ENCODE measurements around the gene LRRC19. TPM values are rescaled to one million over a fixed set of nuclear protein-coding genes. Genes with fewer than 3 reads are reported as not detected.
A peak's percentile ranks its signal among the peaks of the same experiment; 100 is the strongest.

LRRC19 gene
- total RNA-seq, 1 experiment from 2014 or later: not detected

GRCh38 chr9:26946753-26947727, 58.4 kb downstream of the LRRC19 start, which contains the start of gene PLAA:
Gene PLAA, minus strand, starts transcription at chr9:26947242. Its CDS starts 197 bp downstream, at chr9:26947045.
- peak; percentile 92 for DNase-seq
- no peaks in the 10 kb centered on the region for H3K36me3 ChIP-seq (replicated peaks; ENCODE audit: control insufficient read depth, insufficient read depth, low read length)
- peak within 1 kb of the TSS; percentile 98 for H3K4me3 ChIP-seq (ENCODE audit: insufficient read depth, low read depth, low read length)
- H3K27me3 ChIP-seq (ENCODE audit: control insufficient read depth, insufficient read depth, low read length): no peaks in the 10 kb centered on the region

- H3K4me3 ChIP-seq (ENCODE audit: insufficient read depth, low read depth, low read length): peak overlapping the region; percentile 98
- H3K27me3 ChIP-seq (ENCODE audit: control insufficient read depth, insufficient read depth, low read length): no peaks in the 10 kb centered on the region
- no peaks in the 10 kb centered on the region for H3K36me3 ChIP-seq (replicated peaks; ENCODE audit: control insufficient read depth, insufficient read depth, low read length)
- DNase-seq: peak; percentile 22
Measured at GRCh38 chr9:26945591-26945990, 59.9 kb downstream of the LRRC19 start.

Other genes with a start within 250 kb of the LRRC19 start
- gene CAAP1, start 112.9 kb downstream of the LRRC19 start, total RNA-seq (2014; rRNA removed; shearing (Covaris generic)): 38.5 and 57.0 TPM in 2 replicates
- gene PLAA, start 58.4 kb downstream of the LRRC19 start, total RNA-seq (2014; rRNA removed; shearing (Covaris generic)): 44.6 and 46.5 TPM in 2 replicates
- 6.2 and 11.3 TPM in 2 replicates for gene IFT74, start 49.3 kb downstream of the LRRC19 start, total RNA-seq (2014; rRNA removed; shearing (Covaris generic))
- 0.37 and 0.45 TPM in 2 replicates for gene TEK, start 103.6 kb upstream of the LRRC19 start, total RNA-seq (2014; rRNA removed; shearing (Covaris generic))